Renal cortex interstitium (tissue), 11 donors: Measurements from ENCODE around the gene PTH2. TPM values are rescaled to one million over a fixed set of nuclear protein-coding genes. Genes with fewer than 3 reads are reported as not detected.
"Not testable (repeated sequence)": the region's sequence is repeated elsewhere in the genome, so short reads cannot be mapped to it uniquely, and the experiment has no call there.

Experiments used
- DNase-seq, 11 donors: peaks; one replicate each; pipeline ENCODE4 v3.0.0-alpha.2; 2013; ENCODE audit warnings: low read depth in 9 of 11, low spot score in 4 of 11; ENCODE audit errors: extremely low read depth in 1 of 11
- polyA plus RNA-seq, 3 donors: library from polyadenylated mRNA; unstranded; fragments of 120-200 nt; gene quantifications; one replicate each; pipeline ENCODE4 v1.2.1, GENCODE V29; 2013; ENCODE audit not compliant: insufficient read length in 3 of 3

The PTH2 gene
- polyA plus RNA-seq, 3 donors = not detected

- DNase-seq = no peak
These were observed 27.4 kb downstream of the PTH2 start for GRCh38 chr19:49395581-49396407.

GRCh38 chr19:49393881-49394280 is 29.4 kb downstream of the PTH2 start:
- DNase-seq = no peak

DNA sequence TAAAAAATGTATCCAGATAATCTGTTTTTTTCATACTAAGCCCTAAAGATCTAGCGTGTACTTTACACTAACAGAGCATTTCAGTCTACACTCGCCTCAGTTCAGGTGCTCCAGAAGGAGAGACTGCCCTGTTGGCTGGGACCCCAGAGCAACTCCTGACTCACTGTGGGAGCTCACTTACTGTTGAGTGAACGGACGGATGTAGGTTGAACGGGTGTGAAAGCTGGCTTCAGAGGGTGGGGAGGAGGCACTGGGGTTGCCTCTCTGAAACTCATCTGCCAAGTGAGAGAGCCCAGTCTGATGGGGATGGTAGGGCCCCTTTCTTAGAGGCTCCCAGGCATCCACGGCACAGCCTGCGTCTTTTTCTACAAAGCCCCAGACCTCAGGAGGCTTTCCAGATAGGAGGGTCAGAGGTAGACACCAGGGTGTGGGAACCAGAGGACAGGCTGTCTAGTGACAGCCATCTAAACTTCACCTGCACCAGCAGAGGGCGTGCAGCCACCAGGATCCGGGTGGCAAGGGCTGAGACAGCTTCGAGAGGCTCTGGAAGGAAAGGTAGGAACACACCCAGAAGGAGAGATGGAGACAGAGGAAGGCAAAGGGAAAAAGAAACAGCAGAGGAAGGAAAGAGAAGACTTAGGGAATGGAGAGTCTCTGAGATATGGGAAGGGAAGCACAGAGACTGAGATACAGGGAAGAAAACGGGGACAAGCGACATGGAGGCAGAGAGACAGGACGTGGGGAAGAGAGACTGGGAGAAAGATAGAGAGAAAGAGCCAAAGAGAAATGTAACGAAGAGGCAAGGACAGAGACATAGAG is 31.5 kb downstream of the PTH2 start:
- DNase-seq = peak in 8 of 11 donors; percentile 62 to 75 (median 66)

GRCh38 chr19:49390929-49391359 is 32.3 kb downstream of the PTH2 start:
- no peak for DNase-seq

- no peak for DNase-seq
These were observed 32.9 kb downstream of the PTH2 start for GRCh38 chr19:49390131-49390928.

DNA sequence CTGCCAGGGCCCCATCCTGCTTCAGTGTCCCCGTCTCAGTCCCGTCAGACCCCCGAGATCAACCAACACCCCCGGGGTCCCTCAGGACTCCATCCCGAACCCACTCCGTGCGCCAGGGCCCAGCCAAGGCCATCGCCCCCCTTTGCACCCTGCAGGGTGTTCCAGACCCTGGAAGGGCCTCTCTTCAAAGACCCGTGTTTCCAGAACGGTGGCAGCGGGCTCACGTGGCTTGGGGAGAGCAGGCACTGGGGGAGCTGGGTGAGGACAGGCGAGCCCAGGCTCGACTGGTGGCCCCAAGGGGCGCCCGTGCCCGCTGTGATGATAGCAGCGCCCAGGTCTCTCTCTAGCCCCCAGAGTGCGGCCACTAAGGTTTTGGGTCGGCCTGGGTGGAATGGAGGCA is 33.8 kb downstream of the PTH2 start:
- DNase-seq = no peak

DNA sequence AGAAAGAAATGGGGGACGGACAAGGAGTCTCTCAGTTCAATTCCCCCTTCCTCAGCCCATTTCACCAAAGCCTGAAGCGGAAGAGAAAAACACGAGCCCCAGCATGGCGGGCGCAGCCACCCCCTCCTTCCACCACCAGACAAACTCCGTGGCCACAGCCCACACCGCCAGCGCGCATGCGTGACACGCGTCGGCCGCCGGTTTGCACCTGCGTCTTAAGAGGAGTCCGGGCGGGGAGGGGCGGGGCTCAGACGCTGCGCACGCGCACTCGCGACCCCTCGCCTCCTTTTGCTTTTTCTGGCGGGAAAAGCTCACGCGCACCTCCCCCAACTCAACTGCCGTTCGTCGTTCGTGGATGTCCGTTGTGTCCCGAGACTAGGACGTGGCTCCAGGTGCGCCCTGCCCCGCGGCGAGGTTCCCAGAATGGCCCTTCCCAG is 35.3 kb downstream of the PTH2 start, which contains the start of gene KASH5:
Gene KASH5, plus strand, starts transcription at position 314 of the 437 bp plus-strand sequence. CDS start 2,635 bp downstream, outside the sequence.
- DNase-seq = peak in 3 of 11 donors; percentile 18 to 26 (median 18)

- no peak for DNase-seq
These were observed 39.6 kb downstream of the PTH2 start for GRCh38 chr19:49383599-49383998.

DNA sequence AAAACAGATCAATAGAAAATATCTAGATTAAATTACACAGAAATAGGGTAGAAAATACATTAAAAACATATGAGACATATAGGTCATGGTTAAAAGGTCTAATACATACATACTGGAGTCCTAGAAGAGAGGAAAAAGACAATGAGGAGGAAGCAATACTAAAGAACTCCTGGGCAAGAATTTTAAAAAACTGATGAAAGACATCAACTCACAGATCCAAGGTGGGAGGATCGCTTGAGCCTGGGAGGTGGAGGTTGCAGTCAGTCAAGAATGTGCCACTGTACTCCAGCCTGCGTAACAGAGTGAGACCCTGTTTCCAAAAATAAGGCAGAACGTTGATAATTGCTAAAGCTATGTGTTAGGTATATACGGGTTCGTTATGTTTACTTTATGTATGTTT is 40.6 kb downstream of the PTH2 start:
- DNase-seq = no peak

DNA sequence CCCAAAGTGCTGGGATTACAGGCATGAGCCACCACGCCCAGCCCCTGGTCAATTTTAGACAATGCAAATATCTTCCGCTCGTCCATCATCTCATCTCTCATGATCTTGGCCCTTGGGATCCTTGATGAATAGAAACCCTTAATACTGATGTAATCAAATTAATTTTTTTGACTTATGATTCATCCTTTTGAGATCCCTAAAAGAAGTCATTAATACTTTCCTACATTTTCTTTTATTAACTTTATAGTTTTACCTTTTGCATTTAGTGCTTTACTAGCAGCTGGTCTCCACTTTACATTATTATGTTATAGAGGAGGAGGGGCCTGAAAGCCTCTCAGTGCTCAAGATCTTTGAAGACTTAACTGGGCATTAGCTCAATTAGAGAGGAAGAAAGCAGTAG is 42.9 kb downstream of the PTH2 start:
- DNase-seq = no peak

DNA sequence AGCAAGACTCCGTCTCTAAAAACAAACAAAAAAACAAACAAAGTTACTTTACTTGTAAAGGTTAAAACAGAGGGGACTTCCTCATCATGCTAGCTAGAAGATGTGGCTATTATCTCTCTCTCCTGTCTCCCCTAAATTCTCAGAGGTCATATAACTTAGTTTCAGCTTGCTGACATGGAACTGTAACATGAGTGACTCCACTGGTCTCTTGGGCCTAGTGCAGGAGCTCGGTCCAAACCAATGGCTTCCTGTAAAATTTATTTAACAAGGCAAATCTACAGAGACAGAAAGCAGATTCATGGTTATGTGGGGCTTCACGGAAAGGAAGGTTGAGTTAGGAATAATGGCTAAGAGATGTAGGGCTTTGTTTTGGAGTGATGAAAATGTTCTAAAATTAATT is 44.7 kb downstream of the PTH2 start:
- DNase-seq = no peak

- DNase-seq = no peak
These were observed 48.4 kb downstream of the PTH2 start for GRCh38 chr19:49374665-49375434.

DNA sequence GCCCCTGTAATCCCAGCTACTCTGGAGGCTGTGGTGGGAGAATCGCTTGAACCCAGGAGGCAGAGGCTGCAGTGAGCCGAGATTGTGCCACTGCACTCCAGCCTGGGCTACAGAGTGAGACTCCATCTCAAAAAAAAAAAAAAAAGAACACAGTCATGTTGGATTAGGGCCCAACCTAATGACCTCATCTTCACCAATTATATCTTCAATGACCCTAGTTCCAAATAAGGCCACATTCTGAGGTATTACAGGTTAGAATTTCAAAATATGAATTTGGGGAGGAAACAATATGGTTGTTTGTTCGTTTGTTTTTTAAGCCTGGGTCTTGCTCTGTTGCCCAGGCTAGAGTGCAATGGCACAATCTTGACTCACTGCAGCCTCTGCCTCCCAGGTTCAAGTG is 50.1 kb downstream of the PTH2 start:
- not testable (repeated sequence) for DNase-seq

Other genes with a start within 250 kb of the PTH2 start
- 1 to 10 TPM; 2.5 to 5.3 (median 3.1) TPM for gene SLC6A16, start 98.2 kb downstream of the PTH2 start, polyA plus RNA-seq
- gene CD37, start 88.0 kb downstream of the PTH2 start, polyA plus RNA-seq = 10 to 100 TPM; 34.0 to 49.0 (median 34.6) TPM
- 100 to 1,000 TPM in 1 of 3 donors, 10 to 100 TPM in 2; 88.2 to 114 (median 93.0) TPM for gene TEAD2, start 61.0 kb downstream of the PTH2 start, polyA plus RNA-seq
- gene DKKL1, start 59.6 kb downstream of the PTH2 start, polyA plus RNA-seq = 1 to 10 TPM; 4.0 to 6.4 (median 5.1) TPM
- gene KASH5, start 35.2 kb downstream of the PTH2 start, polyA plus RNA-seq = under 1 TPM; 0.14 to 0.57 (median 0.45) TPM
- gene GFY, start 1.9 kb upstream of the PTH2 start, polyA plus RNA-seq = not detected
- gene SLC17A7, start 18.1 kb upstream of the PTH2 start, polyA plus RNA-seq = under 1 TPM; 0.19 to 0.47 (median 0.33) TPM
- gene PIH1D1, start 28.4 kb upstream of the PTH2 start, polyA plus RNA-seq = 100 to 1,000 TPM in 1 of 3 donors, 10 to 100 TPM in 2; 85.0 to 102 (median 91.3) TPM
- 10 to 100 TPM; 14.4 to 27.7 (median 26.4) TPM for gene ALDH16A1, start 29.8 kb upstream of the PTH2 start, polyA plus RNA-seq
- 1 to 10 TPM; 2.5 to 4.4 (median 3.2) TPM for gene FLT3LG, start 50.8 kb upstream of the PTH2 start, polyA plus RNA-seq
- 1,000 to 10,000 TPM; 2,269 to 2,915 (median 2,804) TPM for gene RPL13A, start 64.2 kb upstream of the PTH2 start, polyA plus RNA-seq
- 1,000 to 10,000 TPM; 2,058 to 2,977 (median 2,724) TPM for gene RPS11, start 73.0 kb upstream of the PTH2 start, polyA plus RNA-seq
- 100 to 1,000 TPM; 225 to 312 (median 227) TPM for gene FCGRT, start 89.2 kb upstream of the PTH2 start, polyA plus RNA-seq
- 10 to 100 TPM; 13.1 to 24.6 (median 23.3) TPM for gene RCN3, start 104.6 kb upstream of the PTH2 start, polyA plus RNA-seq
- gene NOSIP, start 157.1 kb upstream of the PTH2 start, polyA plus RNA-seq = 10 to 100 TPM; 61.9 to 75.9 (median 67.5) TPM
- gene PRRG2, start 157.9 kb upstream of the PTH2 start, polyA plus RNA-seq = 1 to 10 TPM; 5.8 to 6.8 (median 5.9) TPM
- gene PRR12, start 167.7 kb upstream of the PTH2 start, polyA plus RNA-seq = 10 to 100 TPM; 17.0 to 30.2 (median 28.6) TPM
- gene RRAS, start 216.7 kb upstream of the PTH2 start, polyA plus RNA-seq = 10 to 100 TPM; 20.6 to 28.9 (median 24.9) TPM
- 10 to 100 TPM; 28.4 to 44.1 (median 43.4) TPM for gene SCAF1, start 218.8 kb upstream of the PTH2 start, polyA plus RNA-seq
- gene IRF3, start 242.4 kb upstream of the PTH2 start, polyA plus RNA-seq = 10 to 100 TPM; 36.8 to 92.3 (median 57.7) TPM
- gene BCL2L12, start 242.5 kb upstream of the PTH2 start, polyA plus RNA-seq = 10 to 100 TPM; 21.0 to 31.6 (median 28.0) TPM